Upper lobe of right lung (tissue), 1 donor: ENCODE results near the gene ACLY. TPM values are rescaled to one million over a fixed set of nuclear protein-coding genes. Genes with fewer than 3 reads are reported as not detected.
"Not testable (repeated sequence)": the region's sequence is repeated elsewhere in the genome, so short reads cannot be mapped to it uniquely, and the experiment has no call there.

ENCODE experiments used
- ATAC-seq: fragments of 200-7000 bp; cut with Tn5 transposase; one replicate; pipeline ENCODE4 v1.9.1; 2020; ENCODE audit warnings: mild to moderate bottlenecking, moderate library complexity
- DNase-seq: peaks from one replicate; pipeline ENCODE4 v3.0.0-alpha.2; 2020
- H3K27ac ChIP-seq: fragments of 200-600 bp; one replicate; pipeline ENCODE4 v1.8.0; 2022
- H3K27me3 ChIP-seq: fragments of 200-600 bp; one replicate; pipeline ENCODE4 v1.8.0; 2022; ENCODE audit warnings: mild to moderate bottlenecking
- H3K36me3 ChIP-seq: fragments of 200-600 bp; one replicate; pipeline ENCODE4 v1.8.0; 2022
- H3K4me1 ChIP-seq: fragments of 200-600 bp; one replicate; pipeline ENCODE4 v1.8.0; 2022
- H3K4me3 ChIP-seq: fragments of 200-600 bp; one replicate; pipeline ENCODE4 v1.8.0; 2022; ENCODE audit warnings: mild to moderate bottlenecking
- H3K9me3 ChIP-seq: fragments of 200-600 bp; one replicate; pipeline ENCODE4 v1.8.0; 2022
- intact Hi-C: fragments of 100-400 bp; cut with DNase I; formaldehyde crosslinking; loops from one replicate; pipeline ENCODE4 v1.11.0; 2022
- total RNA-seq: library from RNA; stranded (reverse); fragmentation: NEBNext Ultra II Directional; extraction: Animal tissue kit (Norgen Biotek cat#: 25700); gene quantifications from one replicate; pipeline ENCODE4 v1.2.1, GENCODE V29; 2021
- TF ChIP-seq, protein P1 (sequence below): fragments of 200-600 bp; IDR thresholded peaks from one replicate; pipeline ENCODE4 v1.8.0; 2022; ENCODE audit warnings: antibody characterized with exemption
- donor health status: DM: no; HTN: yes; CAD: no; lungs with severe emphysema.

Gene ACLY
- total RNA-seq, 1 donor from 2014 or later: 112 TPM

- TF ChIP-seq, protein P1, sequence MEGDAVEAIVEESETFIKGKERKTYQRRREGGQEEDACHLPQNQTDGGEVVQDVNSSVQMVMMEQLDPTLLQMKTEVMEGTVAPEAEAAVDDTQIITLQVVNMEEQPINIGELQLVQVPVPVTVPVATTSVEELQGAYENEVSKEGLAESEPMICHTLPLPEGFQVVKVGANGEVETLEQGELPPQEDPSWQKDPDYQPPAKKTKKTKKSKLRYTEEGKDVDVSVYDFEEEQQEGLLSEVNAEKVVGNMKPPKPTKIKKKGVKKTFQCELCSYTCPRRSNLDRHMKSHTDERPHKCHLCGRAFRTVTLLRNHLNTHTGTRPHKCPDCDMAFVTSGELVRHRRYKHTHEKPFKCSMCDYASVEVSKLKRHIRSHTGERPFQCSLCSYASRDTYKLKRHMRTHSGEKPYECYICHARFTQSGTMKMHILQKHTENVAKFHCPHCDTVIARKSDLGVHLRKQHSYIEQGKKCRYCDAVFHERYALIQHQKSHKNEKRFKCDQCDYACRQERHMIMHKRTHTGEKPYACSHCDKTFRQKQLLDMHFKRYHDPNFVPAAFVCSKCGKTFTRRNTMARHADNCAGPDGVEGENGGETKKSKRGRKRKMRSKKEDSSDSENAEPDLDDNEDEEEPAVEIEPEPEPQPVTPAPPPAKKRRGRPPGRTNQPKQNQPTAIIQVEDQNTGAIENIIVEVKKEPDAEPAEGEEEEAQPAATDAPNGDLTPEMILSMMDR: no peak
- H3K4me1 ChIP-seq: no peaks in the 10 kb centered on the region
Measured at GRCh38 chr17:41849251-41849990, 69.3 kb downstream of the ACLY start.

GRCh38 chr17:41848788-41849187 lies 70.0 kb downstream of the ACLY start:
- H3K27ac ChIP-seq: no peak overlapping the region
- TF ChIP-seq, protein P1: no peak
- H3K4me1 ChIP-seq: no peaks in the 10 kb centered on the region
- H3K9me3 ChIP-seq: no peaks in the 10 kb centered on the region
- no peaks in the 10 kb centered on the region for H3K27me3 ChIP-seq
- H3K36me3 ChIP-seq: peaks cover 13% of the 10 kb centered on the region
- ATAC-seq (no peak), DNase-seq (no peak)
- no peak overlapping the region for H3K4me3 ChIP-seq
- intact Hi-C loops: no loop called here

More at GRCh38 chr17:41849251-41849990, 69.3 kb downstream of the ACLY start:
- H3K27ac ChIP-seq: no peak overlapping the region
- intact Hi-C loops: no loop called here
- ATAC-seq: no peak
- H3K9me3 ChIP-seq: no peaks in the 10 kb centered on the region
- no peaks in the 10 kb centered on the region for H3K27me3 ChIP-seq
- H3K4me3 ChIP-seq: no peak overlapping the region
- DNase-seq: no peak
- peaks cover 19% of the 10 kb centered on the region for H3K36me3 ChIP-seq

GRCh38 chr17:41844971-41845370 lies 73.8 kb downstream of the ACLY start:
- H3K27me3 ChIP-seq: no peaks in the 10 kb centered on the region
- no peaks in the 10 kb centered on the region for H3K9me3 ChIP-seq
- no peak for ATAC-seq
- H3K27ac ChIP-seq: no peak overlapping the region
- TF ChIP-seq, protein P1: no peak
- H3K36me3 ChIP-seq: no peaks in the 10 kb centered on the region
- no peaks in the 10 kb centered on the region for H3K4me1 ChIP-seq
- no peak for DNase-seq
- intact Hi-C loops: no loop called here
- H3K4me3 ChIP-seq: no peak overlapping the region

DNA sequence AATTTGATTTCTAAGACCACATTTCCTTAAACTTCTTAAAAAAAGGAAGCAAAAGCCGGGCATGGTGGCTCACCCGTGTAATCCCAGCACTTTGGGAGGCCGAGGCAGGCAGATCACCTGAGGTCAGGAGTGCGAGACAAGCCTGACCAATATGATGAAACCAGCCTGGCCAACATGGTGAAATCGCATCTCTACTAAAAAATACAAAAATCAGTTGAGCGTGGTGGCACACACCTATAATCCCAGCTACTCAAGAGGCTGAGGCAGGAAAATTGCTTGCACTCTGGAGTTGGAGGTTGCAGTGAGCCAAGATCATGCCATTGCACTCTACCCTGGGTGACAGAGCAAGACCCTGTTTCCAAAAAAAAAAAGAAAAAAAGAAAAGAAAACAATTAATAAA lies 78.0 kb downstream of the ACLY start:
- intact Hi-C loops, DNase-seq: not testable (repeated sequence)

DNA sequence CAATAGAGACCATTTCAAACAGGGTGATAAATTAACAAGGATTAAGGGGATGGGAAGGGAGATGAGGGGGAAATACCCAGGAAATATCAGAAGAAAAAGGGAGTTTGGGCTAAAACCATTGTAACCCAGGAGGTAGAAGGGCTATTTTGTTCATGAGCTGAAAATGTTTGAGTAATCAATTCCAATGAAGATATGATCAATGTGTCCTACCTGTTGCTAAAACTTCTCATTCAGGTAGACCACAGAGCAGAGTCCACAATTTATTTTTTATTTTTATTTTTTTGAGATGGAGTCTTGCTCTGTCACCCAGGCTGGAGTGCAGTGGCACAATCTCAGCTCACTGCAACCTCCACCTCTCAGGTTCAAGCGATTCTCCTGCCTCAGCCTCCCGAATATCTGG lies 79.3 kb downstream of the ACLY start:
- H3K27ac ChIP-seq, H3K27me3 ChIP-seq, ATAC-seq, DNase-seq, H3K4me3 ChIP-seq, H3K9me3 ChIP-seq, intact Hi-C loops, H3K36me3 ChIP-seq: not testable (repeated sequence)
- peaks cover 11% of the 10 kb centered on the region for H3K4me1 ChIP-seq

More for the DNA sequence above, 78.0 kb downstream of the ACLY start:
- H3K9me3 ChIP-seq, H3K27ac ChIP-seq, H3K4me1 ChIP-seq, ATAC-seq, H3K36me3 ChIP-seq, H3K4me3 ChIP-seq, H3K27me3 ChIP-seq: not testable (repeated sequence)

GRCh38 chr17:41837761-41838538 lies 80.8 kb downstream of the ACLY start, which contains the start of gene KLHL10:
Gene KLHL10 (plus strand): TSS chr17:41837825. CDS start chr17:41837933, 108 bp downstream.
- no peaks in the 10 kb centered on the region for H3K27me3 ChIP-seq
- no peaks in the 10 kb centered on the region for H3K9me3 ChIP-seq
- no peak for ATAC-seq
- peaks cover 11% of the 10 kb centered on the region for H3K4me1 ChIP-seq
- peak; percentile 36 for DNase-seq
- peaks cover 1% of the 10 kb centered on the region for H3K36me3 ChIP-seq
- intact Hi-C loops: no loop called here
- H3K4me3 ChIP-seq: peak within 1 kb of the TSS; percentile 96
- TF ChIP-seq, protein P1: no peak
- no peak within 1 kb of the TSS for H3K27ac ChIP-seq
